CD4-positive, alpha-beta T cell (primary cell): ENCODE data around the gene BORCS8. TPM values are rescaled to one million over a fixed set of nuclear protein-coding genes. Genes with fewer than 3 reads are reported as not detected.

Experiments used
- ATAC-seq: fragments of 200-7000 bp; cut with Tn5 transposase; one replicate; pipeline ENCODE4 v1.10.0; 2022; ENCODE audit warnings: mild to moderate bottlenecking; ENCODE audit not compliant: poor library complexity
- CTCF ChIA-PET: fragments of 350-600 bp; sonication (Branson Sonifier 250); formaldehyde crosslinking; loops from one replicate; lab custom pipeline; 2021; ENCODE audit warnings: antibody characterized with exemption, inconsistent platforms; lab: Charles Lee
- POLR2A ChIA-PET: fragments of 350-600 bp; sonication (Branson Sonifier 250); formaldehyde crosslinking; loops from one replicate; lab custom pipeline; 2021; ENCODE audit warnings: antibody characterized with exemption, inconsistent platforms; lab: Charles Lee
- DNase-seq, 14 experiments: peaks; one replicate each; pipeline ENCODE4 v3.0.0-alpha.2; 2013 to 2020; ENCODE audit warnings: mixed read lengths in 2 of 14
- H3K27ac ChIP-seq, 2 donors: one replicate each; pipeline versions ENCODE4 v1.5.1 to v1.7.0; 2013; ENCODE audit warnings: low read length in 2 of 2, low read depth in 1 of 2, mild to moderate bottlenecking in 1 of 2
- H3K27me3 ChIP-seq, 2 experiments: 1 replicate in 1 of 2; 2 replicates in 1 of 2; pipeline versions ENCODE4 v1.6.1 to v1.7.0; 2013; ENCODE audit warnings: low read length in 2 of 2, control low read depth in 1 of 2, mild to moderate bottlenecking in 1 of 2, moderate library complexity in 1 of 2; ENCODE audit not compliant: insufficient read depth in 2 of 2, control insufficient read depth in 1 of 2
- H3K36me3 ChIP-seq: one replicate; pipeline ENCODE4 v1.6.1; 2013; ENCODE audit warnings: low read length, control low read depth; ENCODE audit not compliant: insufficient read depth
- H3K4me1 ChIP-seq: one replicate; pipeline ENCODE4 v1.6.1; 2013; ENCODE audit warnings: low read length, control low read depth; ENCODE audit not compliant: insufficient read depth
- H3K4me3 ChIP-seq: one replicate; pipeline ENCODE4 v1.5.1; 2013; ENCODE audit warnings: mild to moderate bottlenecking, low read length, moderate library complexity
- H3K9me3 ChIP-seq, 2 experiments: 1 replicate in 1 of 2; 2 replicates in 1 of 2; pipeline versions ENCODE4 v1.6.1 to v1.7.0; 2013; ENCODE audit warnings: low read length in 2 of 2, mild to moderate bottlenecking in 2 of 2, control low read depth in 1 of 2, moderate library complexity in 1 of 2; ENCODE audit not compliant: control insufficient read depth in 1 of 2, insufficient read depth in 1 of 2
- H3K27ac Mint-ChIP-seq: one replicate; pipeline ENCODE4 v1.8.0; 2020; ENCODE audit warnings: mixed read lengths
- H3K27me3 Mint-ChIP-seq: one replicate; pipeline ENCODE4 v1.8.0; 2021; ENCODE audit warnings: mixed read lengths
- H3K36me3 Mint-ChIP-seq: one replicate; pipeline ENCODE4 v1.8.0; 2021; ENCODE audit warnings: low read depth, mixed read lengths
- H3K4me1 Mint-ChIP-seq: one replicate; pipeline ENCODE4 v1.8.0; 2021; ENCODE audit warnings: low read depth, mixed read lengths
- H3K4me3 Mint-ChIP-seq: one replicate; pipeline ENCODE4 v1.8.0; 2020; ENCODE audit warnings: mild to moderate bottlenecking, mixed read lengths
- H3K9me3 Mint-ChIP-seq: one replicate; pipeline ENCODE4 v1.8.0; 2020; ENCODE audit warnings: mixed read lengths
- CTCF ChIP-seq: fragments of 200-600 bp; IDR thresholded peaks from one replicate; pipeline ENCODE4 v1.8.0; 2022; ENCODE audit warnings: antibody characterized with exemption, mild to moderate bottlenecking
- intact Hi-C, 2 experiments: fragments of 100-400 bp; cut with DNase I in 1 of 2; cut with micrococcal nuclease in 1 of 2; formaldehyde crosslinking; loops; one replicate each; pipeline versions ENCODE4 v1.15.1 to v1.9.0; 2023 to 2025; cut with DNase I, micrococcal nuclease
- total RNA-seq, 174 experiments: library from RNA in 2 of 174; stranded (reverse) in 2 of 174; gene quantifications; one replicate each; pipeline ENCODE4 v1.2.3 and lab custom pipeline; 2021 to 2026

BORCS8 gene
- total RNA-seq, 2 experiments from 2014 or later: 12.0 to 15.0 TPM

- DNase-seq (no peak), ATAC-seq (no peak)
- H3K9me3 ChIP-seq: no peaks in the 10 kb centered on the region
- peaks cover 8% of the 10 kb centered on the region for H3K4me1 ChIP-seq
- H3K27me3 ChIP-seq: no peaks in the 10 kb centered on the region
- H3K4me3 ChIP-seq: no peak overlapping the region
- H3K27ac ChIP-seq: no peak overlapping the region
- no peaks in the 10 kb centered on the region for H3K27me3 Mint-ChIP-seq
- no peak overlapping the region for H3K27ac Mint-ChIP-seq
- peaks cover 22% of the 10 kb centered on the region for H3K36me3 ChIP-seq
- H3K9me3 Mint-ChIP-seq: no peaks in the 10 kb centered on the region
- peaks cover 20% of the 10 kb centered on the region for H3K36me3 Mint-ChIP-seq
- no peak overlapping the region for H3K4me3 Mint-ChIP-seq
- CTCF ChIA-PET: interaction anchor here (0.8 kb wide), 1 partner anchor 28 kb away, joined by 4 read pairs; no protein-coding TSS in a partner anchor
- POLR2A ChIA-PET: no interaction called here
- TF ChIP-seq CTCF: no peak
- intact Hi-C loops: loop anchor here (2.0 kb wide), 2 partner anchors 27 to 343 kb away; no protein-coding TSS in a partner anchor
- H3K4me1 Mint-ChIP-seq: no peaks in the 10 kb centered on the region
Observed at GRCh38 chr19:19147344-19147743, 44.6 kb downstream of the BORCS8 start.

DNA sequence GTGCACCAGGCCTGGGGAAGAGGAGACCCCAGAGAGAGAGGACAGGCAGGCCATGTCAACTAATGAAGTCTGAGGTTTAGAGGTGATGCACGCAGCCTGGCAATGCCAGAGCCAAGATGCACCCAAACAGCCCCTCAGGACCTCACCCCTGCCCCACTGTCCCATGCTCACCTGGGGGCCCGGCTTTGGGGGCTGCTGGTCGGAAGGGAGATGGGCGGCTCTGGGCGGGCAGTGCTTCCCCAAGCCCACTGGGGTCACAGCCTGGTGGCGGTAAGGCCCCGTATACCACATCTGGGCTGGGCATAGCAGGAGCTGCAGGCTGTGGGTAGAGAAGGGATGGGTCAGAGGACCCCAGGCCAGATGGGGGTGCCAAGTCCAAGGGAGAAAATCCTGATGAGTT lies 45.1 kb downstream of the BORCS8 start:
- CTCF ChIA-PET: interaction anchor here (0.8 to 1.5 kb wide), 3 partner anchors 9 to 78 kb away, joined by 4 to 15 read pairs (median 5); no protein-coding TSS in a partner anchor
- DNase-seq: no peak
- H3K9me3 Mint-ChIP-seq: no peaks in the 10 kb centered on the region
- Histone ChIP-seq H3K9me3 (no peaks in the 10 kb centered on the region), H3K27ac (no peak overlapping the region), H3K4me1 (peaks cover 8% of the 10 kb centered on the region), H3K4me3 (no peak overlapping the region), H3K36me3 (peaks cover 22% of the 10 kb centered on the region), H3K27me3 (no peaks in the 10 kb centered on the region)
- no peak for ATAC-seq
- H3K4me1 Mint-ChIP-seq: no peaks in the 10 kb centered on the region
- no peaks in the 10 kb centered on the region for H3K27me3 Mint-ChIP-seq
- intact Hi-C loops: loop anchor here (1.0 to 2.0 kb wide), 5 partner anchors 28 to 344 kb away; no protein-coding TSS in a partner anchor
- peaks cover 20% of the 10 kb centered on the region for H3K36me3 Mint-ChIP-seq
- no peak for TF ChIP-seq CTCF
- POLR2A ChIA-PET: no interaction called here
- H3K27ac Mint-ChIP-seq: no peak overlapping the region
- no peak overlapping the region for H3K4me3 Mint-ChIP-seq

GRCh38 chr19:19145684-19146608 lies 46.0 kb downstream of the BORCS8 start:
- Histone ChIP-seq H3K27me3 (no peaks in the 10 kb centered on the region), H3K36me3 (peaks cover 22% of the 10 kb centered on the region), H3K4me3 (no peak overlapping the region), H3K9me3 (no peaks in the 10 kb centered on the region), H3K4me1 (peaks cover 8% of the 10 kb centered on the region), H3K27ac (no peak overlapping the region)
- peak; percentile 72 to 91 (median 86) for DNase-seq
- POLR2A ChIA-PET: no interaction called here
- Mint-ChIP-seq H3K4me1 (no peaks in the 10 kb centered on the region), H3K9me3 (no peaks in the 10 kb centered on the region), H3K27me3 (no peaks in the 10 kb centered on the region), H3K36me3 (peaks cover 20% of the 10 kb centered on the region), H3K27ac (no peak overlapping the region), H3K4me3 (no peak overlapping the region)
- ATAC-seq: peak; percentile 98
- CTCF ChIA-PET: interaction anchor here (0.6 to 1.5 kb wide), 11 partner anchors 10 to 345 kb away, joined by 3 to 15 read pairs (median 4); partner anchors contain the start of genes BORCS8, MEF2B and SLC25A42
- intact Hi-C loops: loop anchor here (1.0 to 2.0 kb wide), 5 partner anchors 29 to 345 kb away; no protein-coding TSS in a partner anchor
- peak; percentile 79 for TF ChIP-seq CTCF
